SW 1271 (cell line): ENCODE results near the gene CD44.

Source experiments
- DNase-seq, 2 experiments: peaks; one replicate each; lab custom pipeline; 2025; lab: John Stamatoyannopoulos, UW

CD44 gene

DNA sequence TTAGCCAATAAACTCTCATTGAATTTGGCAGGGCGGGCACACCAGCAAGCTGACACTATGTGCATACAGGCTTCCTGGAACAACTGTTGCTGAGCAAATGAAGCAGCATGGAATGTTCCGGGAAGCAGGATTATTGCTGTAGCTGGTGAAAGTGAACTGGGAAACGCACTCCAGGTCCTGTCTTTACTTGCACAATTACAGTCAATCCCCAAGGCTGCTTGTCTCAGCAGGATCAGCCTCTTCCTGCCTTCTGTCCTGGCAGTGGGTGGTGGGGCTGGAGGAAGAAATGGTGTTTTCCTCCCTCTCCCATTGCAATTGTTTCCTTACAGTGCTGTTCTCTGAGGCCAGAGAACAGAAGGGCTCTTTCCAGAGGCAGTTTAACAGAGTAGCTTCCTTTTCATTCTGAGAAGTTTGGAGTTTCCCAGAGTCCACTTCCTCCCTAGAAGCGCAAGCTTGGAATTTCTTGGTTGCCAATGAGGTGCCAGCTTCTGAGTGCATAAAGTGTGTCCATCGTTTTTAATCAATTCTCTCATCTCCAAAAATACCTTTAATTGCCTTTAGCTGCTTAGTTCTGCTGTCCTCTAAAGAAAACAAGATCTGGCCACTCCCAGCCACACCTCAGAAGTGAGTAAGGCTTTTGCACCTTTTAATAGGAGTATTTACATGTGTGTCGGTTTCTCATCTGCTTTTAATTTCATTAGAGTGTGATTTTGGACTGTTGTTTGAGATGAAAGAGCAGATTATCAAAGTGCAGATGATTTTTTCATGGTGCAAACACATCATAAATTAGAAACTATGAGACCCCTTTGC lies 19.9 kb downstream of the CD44 start:
- DNase-seq: no peak

DNA sequence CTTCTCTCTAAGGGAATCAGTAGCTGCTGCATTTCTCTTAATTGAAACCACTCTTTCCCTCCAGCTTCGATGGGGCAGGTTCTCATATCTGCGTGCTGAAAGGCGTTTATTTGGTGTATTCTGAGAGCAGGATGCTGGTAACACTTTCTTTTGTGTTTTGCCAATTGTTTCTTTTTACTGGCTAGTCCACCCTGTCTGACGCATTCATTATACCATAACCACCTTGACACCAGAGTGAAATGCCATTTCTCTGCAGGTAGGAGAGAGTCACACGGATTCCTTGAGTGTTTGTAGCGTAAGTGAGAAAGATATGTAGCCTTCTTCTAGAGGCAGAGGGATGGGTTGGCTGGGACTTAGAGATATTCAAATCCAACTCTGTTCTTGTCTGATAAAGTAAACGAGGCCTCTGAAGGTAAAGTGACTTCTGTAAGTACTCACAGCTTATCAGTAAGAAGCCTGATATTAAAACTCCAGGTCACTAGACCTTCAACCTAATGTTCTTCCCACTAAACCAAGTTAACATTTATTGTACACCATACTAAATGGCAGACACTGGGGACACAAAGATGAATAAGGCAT lies 21.4 kb downstream of the CD44 start:
- DNase-seq: no peak

DNA sequence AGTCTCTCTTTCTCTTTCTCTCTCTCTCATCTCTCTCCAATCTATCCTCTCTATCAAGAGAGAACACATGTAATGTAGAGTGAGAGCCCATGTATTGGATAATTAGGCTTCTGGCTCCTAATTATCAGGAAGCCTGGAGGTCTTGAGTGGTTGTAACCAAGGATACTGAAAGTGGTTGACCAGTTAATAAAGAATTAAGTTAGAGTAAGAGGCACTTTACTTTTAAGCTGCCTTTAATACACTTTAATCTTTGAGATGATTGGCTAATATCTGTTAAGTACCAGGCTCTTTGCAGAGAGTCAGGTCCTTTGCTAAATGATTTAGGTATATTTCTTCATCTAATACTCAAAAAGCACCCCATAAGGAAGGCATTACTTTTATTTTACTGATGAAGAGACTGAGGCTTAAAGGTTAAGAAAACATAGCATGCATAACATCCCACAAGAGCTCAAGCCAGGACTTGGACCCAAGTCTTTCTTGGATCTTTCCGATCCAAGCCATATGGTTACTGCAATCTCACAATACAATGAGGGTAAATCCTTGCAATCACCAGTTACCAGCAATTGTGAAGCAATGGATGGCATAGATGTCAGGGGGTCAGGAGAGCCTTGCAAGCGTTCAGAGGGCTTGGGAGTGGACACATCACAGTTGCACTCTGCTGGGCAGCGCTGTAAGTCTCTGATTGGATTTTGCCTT lies 22.1 kb downstream of the CD44 start:
- DNase-seq: no peak

DNA sequence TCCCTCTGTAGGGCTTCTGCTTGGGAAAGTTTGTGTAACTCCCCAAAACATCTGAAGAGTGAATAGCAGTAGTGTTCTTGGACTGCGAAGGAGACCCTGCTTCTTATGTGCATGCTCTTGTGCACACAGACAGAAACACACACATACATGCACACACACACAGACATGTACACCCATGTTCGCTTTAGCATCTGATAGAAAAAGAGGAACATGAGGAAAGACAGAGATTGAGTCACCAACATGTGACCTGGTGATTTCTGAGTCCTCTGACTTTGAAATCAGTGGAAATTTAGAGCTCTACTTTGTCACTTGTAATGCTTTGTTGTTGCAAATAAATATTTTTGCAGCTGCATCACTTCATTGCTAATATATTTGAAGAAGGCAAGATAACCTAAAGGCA lies 23.8 kb downstream of the CD44 start:
- no peak for DNase-seq

DNA sequence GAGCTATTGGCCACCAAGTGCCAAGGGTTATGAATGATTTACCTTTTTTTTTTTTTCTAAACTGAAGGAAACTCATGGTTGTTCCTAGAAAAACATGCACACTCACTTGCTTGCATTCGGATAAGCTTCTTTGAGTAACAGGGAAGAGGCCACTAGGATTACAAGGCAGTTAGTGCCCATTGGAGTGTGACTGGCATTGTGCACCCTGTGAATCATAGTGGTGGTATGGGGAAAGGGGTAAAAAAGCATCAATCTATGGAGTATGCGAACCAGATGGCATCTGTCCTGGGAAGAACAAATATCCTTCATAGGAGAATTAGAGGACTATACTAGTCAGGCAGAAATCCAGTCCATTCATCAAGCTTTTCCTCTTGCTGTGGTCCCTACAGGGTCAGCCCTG lies 24.2 kb downstream of the CD44 start:
- peak in 1 of 2 experiments; percentile 67 for DNase-seq

DNA sequence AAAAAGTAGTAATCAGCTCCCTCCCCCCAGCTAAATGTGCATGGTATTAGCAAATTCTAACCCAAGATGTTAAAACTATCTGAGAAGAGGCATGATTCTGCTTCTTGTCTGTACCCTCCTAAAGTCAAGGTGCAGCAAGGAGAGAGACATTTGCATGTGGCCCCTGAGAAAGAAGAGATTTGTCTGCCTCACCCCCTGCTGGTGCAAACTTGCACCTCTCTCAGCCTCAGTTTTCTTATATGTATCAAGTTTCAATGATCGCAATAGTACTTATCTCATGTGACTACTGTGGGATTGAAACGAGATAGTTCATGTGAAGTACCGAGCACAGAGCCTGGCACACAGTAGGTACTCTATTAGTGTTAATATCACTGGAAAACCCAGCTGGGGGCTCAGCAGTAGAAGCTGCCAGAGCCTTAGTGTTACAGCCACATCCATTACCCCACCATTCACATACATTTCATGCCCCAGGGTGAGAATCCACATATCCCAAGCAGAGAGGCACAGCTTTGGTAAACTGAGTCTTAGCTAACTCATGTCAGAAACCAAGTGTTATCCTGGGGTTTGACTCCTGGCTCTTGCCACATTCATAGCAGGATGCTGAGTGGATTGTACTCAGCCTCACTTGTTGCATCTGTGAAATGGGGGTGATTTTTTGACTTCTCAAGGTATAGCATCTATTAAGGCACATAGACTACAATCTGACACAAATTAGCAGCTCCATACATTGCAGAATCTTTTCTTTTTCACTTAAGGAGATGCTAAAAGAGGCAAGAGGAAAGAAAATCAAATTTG lies 24.9 kb downstream of the CD44 start:
- peak in 1 of 2 experiments; percentile 67 for DNase-seq

DNA sequence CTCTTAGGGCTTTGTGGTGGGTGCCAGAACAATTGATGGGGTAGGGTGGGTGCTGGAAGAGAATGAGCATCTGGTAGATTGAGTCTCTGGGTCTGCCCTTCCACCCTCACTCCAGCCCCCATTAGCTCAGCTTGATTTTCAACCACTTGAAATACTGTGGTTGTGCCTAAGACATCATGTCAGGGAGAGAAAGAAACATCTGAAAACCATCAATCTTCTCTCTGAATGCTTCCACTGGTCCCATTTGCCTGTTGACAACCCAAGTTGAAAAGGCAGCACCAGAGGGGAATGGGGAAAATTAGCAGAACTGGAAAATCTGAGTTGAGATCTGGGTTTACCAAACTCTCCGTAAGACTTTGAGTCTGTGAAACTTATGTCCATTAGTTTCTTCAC lies 26.1 kb downstream of the CD44 start:
- no peak for DNase-seq

DNA sequence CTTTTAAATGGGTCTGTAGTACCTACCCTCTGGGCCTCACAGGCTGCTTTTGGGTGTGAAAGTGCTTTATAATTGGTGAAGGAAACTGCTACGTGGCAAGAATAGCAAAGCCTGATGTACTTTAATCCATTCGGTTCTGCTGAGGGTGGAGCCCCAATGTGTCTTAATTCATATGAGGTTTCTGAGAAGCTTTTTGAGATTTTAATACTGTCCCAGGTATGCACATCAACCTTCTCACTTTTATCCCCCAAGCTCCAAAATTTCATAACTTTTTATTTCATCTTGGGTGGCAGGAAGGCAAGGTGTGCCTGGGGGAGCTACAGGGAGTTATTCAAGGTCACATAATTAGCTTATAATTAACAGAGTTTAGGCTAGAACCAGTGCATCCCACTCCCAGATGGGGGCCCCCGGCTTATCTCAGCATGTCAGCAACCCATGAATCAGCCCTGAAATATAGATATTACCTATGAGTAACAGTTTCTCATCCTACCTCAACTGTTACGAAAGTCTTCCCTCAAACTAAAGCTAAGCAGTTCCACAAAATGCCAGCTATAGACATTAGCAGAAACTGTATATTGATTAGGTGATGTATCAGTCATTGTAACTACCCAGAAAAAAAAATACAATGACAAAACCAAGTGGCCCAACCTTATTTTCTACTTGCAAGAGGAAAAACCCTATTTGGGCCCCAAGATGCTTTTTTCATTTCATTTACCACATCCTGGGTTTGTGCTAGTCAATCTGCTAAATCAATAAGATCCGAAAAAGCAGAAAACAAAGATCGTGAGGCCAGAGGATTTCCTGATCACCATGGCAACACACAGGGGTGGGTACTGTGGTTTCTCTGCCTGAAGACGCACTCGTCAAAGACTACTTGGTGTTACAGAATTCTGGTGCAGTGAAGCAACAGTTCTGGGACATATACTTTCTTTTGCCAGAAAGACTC lies 26.7 kb downstream of the CD44 start:
- peak; percentile 61 to 83 for DNase-seq

DNA sequence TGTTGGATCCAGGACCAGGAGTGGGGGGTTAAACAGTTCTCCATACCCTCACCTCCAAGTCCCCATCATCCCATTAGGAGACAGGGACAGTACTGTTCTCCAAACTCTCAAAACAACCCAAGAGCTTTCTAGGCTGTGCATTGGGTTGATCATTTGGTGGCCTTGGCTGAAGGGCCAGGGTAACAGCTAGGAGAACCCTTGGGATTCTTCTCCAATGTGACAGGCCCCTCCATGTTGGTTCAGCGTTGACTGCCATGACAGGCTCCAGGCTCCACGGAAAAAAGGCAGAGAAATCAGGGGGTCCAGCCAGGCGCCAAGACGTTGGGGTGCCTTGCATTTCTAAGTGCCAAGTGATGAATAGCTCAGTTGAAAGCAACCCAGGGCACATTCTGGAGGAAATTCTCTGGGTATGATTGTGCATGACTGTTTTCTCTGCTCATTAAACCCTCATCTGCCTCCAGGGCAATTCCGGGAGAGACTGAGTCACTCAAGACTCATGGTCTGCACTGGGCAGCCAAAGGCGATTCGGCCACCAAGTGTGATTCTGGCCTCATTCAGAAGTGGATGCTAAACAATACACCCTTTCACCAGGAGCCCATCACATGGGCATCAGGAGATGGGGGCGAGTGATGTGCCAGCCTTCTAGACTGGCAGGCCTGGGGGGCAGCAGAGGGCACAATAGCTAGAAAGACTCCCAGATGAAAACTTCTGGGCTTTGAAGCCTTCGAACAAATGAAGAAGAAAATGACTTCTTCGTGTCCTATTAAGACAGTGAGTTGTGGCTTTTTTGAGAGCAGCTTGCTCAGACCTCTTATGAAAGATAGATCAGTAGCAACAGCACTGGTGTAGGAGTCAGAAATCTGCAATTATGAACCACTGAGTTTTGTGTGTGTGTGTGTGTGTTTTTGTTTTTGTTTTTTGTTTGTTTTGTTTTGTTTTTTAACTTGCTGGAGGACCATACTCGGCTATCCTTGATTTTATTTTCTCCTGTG lies 27.7 kb downstream of the CD44 start:
- DNase-seq: peak; percentile 91 to 92

DNA sequence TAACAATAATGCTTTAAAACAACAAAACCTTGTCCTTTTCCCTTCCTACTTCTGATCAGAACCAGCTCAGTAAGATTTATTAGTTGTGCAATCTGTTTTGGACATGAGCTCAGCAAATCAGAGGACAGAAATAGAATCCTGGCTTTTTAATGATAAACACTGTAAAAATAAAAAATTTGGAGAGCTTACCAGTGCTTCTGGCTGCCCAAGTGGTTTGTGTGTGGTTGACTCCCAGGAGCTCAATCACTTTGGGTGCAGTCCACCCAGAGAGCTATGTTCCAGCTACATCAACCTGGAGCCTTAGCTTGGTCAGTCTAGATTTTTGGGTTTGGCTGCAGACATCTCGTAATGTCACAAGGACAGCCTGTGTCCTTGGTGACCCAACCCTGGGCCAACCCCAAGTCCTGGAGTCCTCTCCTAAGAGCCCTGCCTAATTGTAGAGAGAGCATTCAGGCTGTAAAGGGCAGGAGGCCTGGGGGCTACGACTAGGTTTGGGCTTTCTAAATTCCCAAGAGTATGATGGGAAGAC lies 28.5 kb downstream of the CD44 start:
- no peak for DNase-seq

DNA sequence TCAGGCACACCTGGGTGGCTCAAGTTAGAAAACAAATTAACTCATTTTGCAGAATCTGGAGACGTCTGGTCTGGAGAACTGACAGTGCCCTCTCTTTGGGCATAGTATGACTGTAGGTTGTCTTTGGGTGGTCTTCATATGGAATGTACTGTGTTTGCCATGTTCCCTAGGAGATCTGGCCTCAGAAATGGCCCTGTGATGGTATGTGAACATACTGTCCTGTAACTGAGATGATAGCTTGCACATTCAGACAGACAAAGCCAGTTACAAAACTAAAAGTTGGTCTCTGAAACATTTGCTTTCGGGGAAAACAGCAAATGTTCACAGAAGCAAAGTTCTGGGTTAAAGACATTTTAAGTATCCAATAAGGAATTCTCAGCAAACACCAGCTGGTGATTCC lies 29.7 kb downstream of the CD44 start:
- DNase-seq: no peak

DNA sequence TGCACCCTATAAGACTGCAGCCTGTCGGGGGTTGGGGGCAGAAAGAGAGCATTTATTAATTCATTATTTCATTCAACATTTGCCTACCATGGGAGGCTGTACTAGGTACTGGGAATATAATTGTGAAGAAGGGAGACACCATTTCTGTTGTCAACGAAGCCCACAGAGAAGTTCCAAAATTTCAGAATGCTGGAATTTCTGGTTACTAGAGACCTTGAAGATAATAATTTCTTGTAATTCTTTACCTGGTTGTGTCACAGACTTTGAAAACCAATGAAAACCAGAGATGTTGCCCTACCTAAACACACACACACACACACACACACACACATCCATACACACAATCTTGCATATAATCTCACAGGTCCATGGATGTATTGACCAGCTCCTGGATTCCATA lies 30.1 kb downstream of the CD44 start:
- DNase-seq: no peak

DNA sequence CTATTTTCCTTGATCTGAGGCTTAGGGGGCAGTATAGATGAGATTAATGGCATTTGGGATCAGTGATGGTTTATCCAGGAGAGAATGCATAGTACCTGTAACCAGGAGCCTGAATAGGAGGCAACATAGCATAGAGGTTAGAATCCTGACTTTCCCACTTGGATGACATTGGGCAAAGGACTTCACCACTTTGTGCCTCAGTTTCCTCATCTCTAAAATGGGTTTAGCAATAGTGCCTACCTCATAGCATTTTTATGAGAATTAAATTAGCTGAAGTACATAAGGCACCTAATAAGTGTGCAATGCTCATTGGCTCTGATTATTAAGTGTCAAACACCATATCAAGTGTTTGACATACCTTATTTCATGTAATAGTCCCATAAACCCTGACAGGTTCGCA lies 30.8 kb downstream of the CD44 start:
- no peak for DNase-seq

DNA sequence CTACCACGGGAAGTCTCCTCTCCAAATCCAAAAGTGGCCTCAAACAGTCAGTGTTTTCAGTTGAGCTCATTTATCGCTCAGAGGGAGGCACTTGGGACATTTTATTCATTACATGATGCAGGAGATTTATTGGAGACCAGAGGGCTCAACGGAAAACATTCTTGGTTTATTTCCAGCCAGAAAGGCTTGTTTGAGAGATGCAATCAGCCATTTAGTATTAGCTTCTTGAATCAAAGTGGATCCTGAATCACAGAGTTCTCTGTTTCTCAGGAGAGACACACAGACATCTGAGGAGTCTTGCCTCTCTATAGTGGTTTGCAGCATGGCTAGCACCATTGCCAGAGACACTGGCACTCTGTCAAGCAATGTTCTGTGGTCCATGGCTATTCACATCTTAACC lies 31.5 kb downstream of the CD44 start:
- DNase-seq: no peak

DNA sequence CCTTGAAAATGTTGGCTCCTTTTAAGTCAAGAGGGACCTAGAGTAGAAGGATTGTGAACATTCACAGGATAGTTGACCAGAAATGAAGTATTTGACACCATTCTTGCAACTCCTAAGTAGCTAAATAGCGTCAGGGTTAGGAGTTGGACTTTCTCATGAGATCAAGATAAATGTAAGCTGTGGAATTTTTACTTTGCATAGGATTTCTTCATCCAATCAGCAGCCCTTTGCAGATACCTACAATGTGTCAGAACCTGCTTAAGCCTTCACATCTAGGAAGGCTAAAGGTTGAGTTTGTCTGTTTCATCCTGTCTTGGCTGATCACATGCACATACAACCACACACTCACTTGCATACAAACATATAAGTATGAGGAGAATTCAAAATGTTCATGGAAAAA lies 32.3 kb downstream of the CD44 start:
- no peak for DNase-seq

DNA sequence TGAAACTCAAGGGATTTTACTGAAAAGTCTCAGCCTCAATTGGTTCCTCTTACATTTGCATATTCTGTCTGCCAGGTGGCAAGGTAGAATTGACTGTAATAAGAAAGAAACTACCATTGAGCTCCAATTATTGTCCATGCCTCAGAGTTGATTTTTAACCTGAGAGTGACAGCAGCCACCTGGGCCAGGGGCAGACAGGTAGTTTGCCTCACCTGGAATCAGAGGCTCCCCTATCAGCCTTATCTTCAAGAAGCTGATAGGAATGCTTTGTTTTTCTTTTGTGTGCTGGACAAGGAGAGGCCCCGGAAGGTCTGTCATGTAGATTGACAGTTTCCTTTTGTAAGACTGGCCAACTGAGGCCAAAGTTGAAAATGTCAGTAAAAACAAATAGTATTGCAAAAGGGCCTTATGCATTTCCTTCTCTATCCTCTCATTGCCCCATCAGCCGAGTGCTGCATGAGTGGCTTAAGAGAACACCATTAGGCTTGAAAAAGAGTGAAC lies 34.1 kb downstream of the CD44 start:
- no peak for DNase-seq

DNA sequence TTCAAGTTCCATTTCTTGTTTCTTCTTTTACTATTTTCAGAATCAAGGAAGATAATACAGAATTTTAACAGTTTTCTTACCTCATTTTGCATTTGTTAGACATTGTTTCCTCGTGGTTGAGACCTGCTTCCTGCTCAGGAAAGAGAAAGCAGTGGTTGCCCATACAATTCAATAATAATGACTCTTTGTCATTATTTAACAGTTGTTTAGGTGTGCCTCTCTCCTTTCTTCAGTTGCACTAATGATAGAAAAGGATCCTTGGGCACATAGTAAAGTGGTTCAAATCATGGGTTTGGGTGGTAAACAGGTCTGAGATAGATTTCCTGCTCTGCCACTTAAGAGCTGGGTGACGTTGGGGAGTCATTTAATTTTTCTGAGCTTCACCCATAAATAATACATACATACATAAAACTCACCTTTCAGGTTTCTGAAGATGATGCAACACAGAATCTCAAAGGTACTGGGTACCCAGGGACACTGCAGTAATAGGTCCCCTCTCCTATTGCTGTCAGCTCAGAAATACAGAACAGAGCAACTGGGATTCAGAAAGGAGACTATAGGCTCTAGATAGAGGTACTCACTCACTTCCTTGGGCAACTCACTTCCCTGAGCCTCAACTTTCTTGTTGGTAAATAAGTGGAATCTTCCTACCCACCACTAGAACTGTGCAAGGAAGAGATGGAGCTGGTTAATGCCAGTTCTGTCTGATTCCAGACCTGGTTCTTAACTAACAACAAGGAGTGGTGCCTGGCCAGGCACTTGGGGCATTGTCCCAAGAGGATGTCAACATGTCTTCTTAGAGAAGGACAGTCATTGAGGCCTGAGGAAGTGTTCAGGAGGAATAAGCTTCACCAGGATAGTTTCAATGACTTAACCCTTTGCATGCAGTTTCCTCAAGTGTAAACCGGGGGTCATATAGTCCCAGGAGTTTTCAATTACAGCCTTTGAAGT lies 34.9 kb downstream of the CD44 start:
- DNase-seq: no peak

DNA sequence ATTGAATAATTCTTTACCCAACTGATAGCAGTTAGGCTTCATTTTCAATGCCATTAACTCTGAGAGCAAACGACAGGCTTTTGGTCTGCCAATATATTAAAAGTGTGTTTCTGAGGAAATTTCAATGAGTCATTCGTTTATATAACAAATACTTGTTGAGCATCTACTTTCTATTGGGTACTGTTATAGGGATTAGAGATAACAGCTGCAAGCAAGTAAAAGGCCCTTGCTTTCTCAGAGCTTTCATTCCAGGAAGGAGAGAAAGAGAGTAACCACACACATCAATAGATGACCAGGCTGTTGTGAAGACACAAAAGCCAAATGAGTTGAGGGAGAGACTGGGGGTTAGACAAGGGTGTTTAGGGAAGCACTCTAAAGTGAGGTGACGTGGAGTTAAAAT lies 35.7 kb downstream of the CD44 start:
- DNase-seq: peak in 1 of 2 experiments; percentile 32
